Stimulated activated CD4-positive, alpha-beta T cell treated with anti-CD3 and anti-CD28 coated beads, Interleukin-12 subunit alpha, Interleukin-12 subunit beta, amount 100 ng/mL, for 48 hours (primary cell): ENCODE results near the gene DMRT1.
A peak's percentile ranks its signal among the peaks of the same experiment; 100 is the strongest.
"Not testable (repeated sequence)": the region's sequence is repeated elsewhere in the genome, so short reads cannot be mapped to it uniquely, and the experiment has no call there.

Experiments
- DNase-seq, 3 donors: peaks; one replicate each; pipeline ENCODE4 v3.0.0-alpha.2; 2020; ENCODE audit warnings: low read depth in 2 of 3, low spot score in 1 of 3

Gene DMRT1

GRCh38 chr9:995781-996180 lies 154.3 kb downstream of the DMRT1 start:
- no peak for DNase-seq

- DNase-seq: not testable (repeated sequence)
These were observed 157.0 kb downstream of the DMRT1 start for GRCh38 chr9:998299-999110.

GRCh38 chr9:1001838-1002237 lies 160.3 kb downstream of the DMRT1 start:
- no peak for DNase-seq

GRCh38 chr9:1002678-1003077 lies 161.2 kb downstream of the DMRT1 start:
- DNase-seq: no peak

- no peak for DNase-seq
These were observed 163.7 kb downstream of the DMRT1 start for GRCh38 chr9:1005043-1005667.

- no peak for DNase-seq
These were observed 165.8 kb downstream of the DMRT1 start for GRCh38 chr9:1007312-1007711.

- no peak for DNase-seq
These were observed 166.7 kb downstream of the DMRT1 start for GRCh38 chr9:1008216-1008615.

- peak; percentile 70 to 79 (median 71) for DNase-seq
These were observed 167.7 kb downstream of the DMRT1 start for GRCh38 chr9:1009101-1009707.

GRCh38 chr9:1013021-1013420 lies 171.5 kb downstream of the DMRT1 start:
- DNase-seq: no peak

GRCh38 chr9:1014225-1014624 lies 172.7 kb downstream of the DMRT1 start:
- no peak for DNase-seq

GRCh38 chr9:1014640-1015039 lies 173.1 kb downstream of the DMRT1 start:
- DNase-seq: no peak

- no peak for DNase-seq
These were observed 176.6 kb downstream of the DMRT1 start for GRCh38 chr9:1018121-1018520.
